Glutamatergic neuron (in vitro differentiated cells): ENCODE measurements around the gene CDC42. TPM values are rescaled to one million over a fixed set of nuclear protein-coding genes. Genes with fewer than 3 reads are reported as not detected.
"Not testable (repeated sequence)": the region's sequence is repeated elsewhere in the genome, so short reads cannot be mapped to it uniquely, and the experiment has no call there.

ENCODE experiments used
- DNase-seq: peaks from one replicate; pipeline ENCODE4 v3.0.0; 2022
- H3K27ac Mint-ChIP-seq: one replicate; pipeline ENCODE4 v1.8.0; 2020; ENCODE audit warnings: mild to moderate bottlenecking, mixed read lengths, inconsistent platforms; ENCODE audit not compliant: unreplicated experiment
- H3K27me3 Mint-ChIP-seq: one replicate; pipeline ENCODE4 v1.8.0; 2020; ENCODE audit warnings: mild to moderate bottlenecking, moderate library complexity, mixed read lengths, inconsistent platforms; ENCODE audit not compliant: unreplicated experiment
- H3K36me3 Mint-ChIP-seq: one replicate; pipeline ENCODE4 v1.8.0; 2020; ENCODE audit warnings: mild to moderate bottlenecking, mixed read lengths, inconsistent platforms; ENCODE audit not compliant: unreplicated experiment
- H3K4me1 Mint-ChIP-seq: one replicate; pipeline ENCODE4 v1.8.0; 2020; ENCODE audit warnings: mild to moderate bottlenecking, low read depth, mixed read lengths, inconsistent platforms; ENCODE audit not compliant: unreplicated experiment
- H3K4me3 Mint-ChIP-seq: one replicate; pipeline ENCODE4 v1.8.0; 2020; ENCODE audit warnings: mild to moderate bottlenecking, mixed read lengths, inconsistent platforms; ENCODE audit not compliant: unreplicated experiment
- H3K9me3 Mint-ChIP-seq: one replicate; pipeline ENCODE4 v1.8.0; 2020; ENCODE audit warnings: mild to moderate bottlenecking, moderate library complexity, mixed read lengths, inconsistent platforms; ENCODE audit not compliant: unreplicated experiment
- CTCF ChIP-seq: fragments of 200-600 bp; sonication (generic); IDR thresholded peaks from one replicate; pipeline ENCODE4 v1.5.0; 2021; ENCODE audit not compliant: partially characterized antibody, unreplicated experiment
- total RNA-seq: library from RNA; stranded (reverse); fragmentation: NEBNext Ultra II Directional; extraction: Animal tissue kit (Norgen Biotek cat#: 25700); gene quantifications from one replicate; pipeline ENCODE4 v1.2.1, GENCODE V29; 2021; ENCODE audit not compliant: unreplicated experiment

CDC42 gene
- total RNA-seq, 1 donor from 2014 or later, result 283 TPM

- peaks cover 17% of the 10 kb centered on the region for H3K4me1 Mint-ChIP-seq
- no peak for TF ChIP-seq CTCF
Observed at GRCh38 chr1:22080191-22080590, 27.7 kb downstream of the CDC42 start.

GRCh38 chr1:22088331-22088730 lies 35.8 kb downstream of the CDC42 start:
- Mint-ChIP-seq H3K4me1 (peaks cover 26% of the 10 kb centered on the region), H3K27ac (no peak overlapping the region)

More at GRCh38 chr1:22080191-22080590, 27.7 kb downstream of the CDC42 start:
- no peak overlapping the region for H3K27ac Mint-ChIP-seq
- peaks cover 3% of the 10 kb centered on the region for H3K9me3 Mint-ChIP-seq
- no peak overlapping the region for H3K4me3 Mint-ChIP-seq
- H3K36me3 Mint-ChIP-seq, result no peaks in the 10 kb centered on the region
- H3K27me3 Mint-ChIP-seq, result no peaks in the 10 kb centered on the region
- DNase-seq, result no peak

GRCh38 chr1:22089134-22089571 lies 36.6 kb downstream of the CDC42 start:
- DNase-seq, result no peak
- peaks cover 3% of the 10 kb centered on the region for H3K9me3 Mint-ChIP-seq
- H3K27me3 Mint-ChIP-seq, result no peaks in the 10 kb centered on the region
- no peak for TF ChIP-seq CTCF
- no peaks in the 10 kb centered on the region for H3K36me3 Mint-ChIP-seq
- H3K27ac Mint-ChIP-seq, result no peak overlapping the region
- H3K4me3 Mint-ChIP-seq, result no peak overlapping the region
- H3K4me1 Mint-ChIP-seq, result peaks cover 26% of the 10 kb centered on the region

More at GRCh38 chr1:22088331-22088730, 35.8 kb downstream of the CDC42 start:
- Mint-ChIP-seq H3K4me3 (no peak overlapping the region), H3K36me3 (no peaks in the 10 kb centered on the region), H3K27me3 (no peaks in the 10 kb centered on the region), H3K9me3 (peaks cover 3% of the 10 kb centered on the region)
- DNase-seq, result no peak
- TF ChIP-seq CTCF, result no peak

- peaks cover 26% of the 10 kb centered on the region for H3K4me1 Mint-ChIP-seq
Observed at GRCh38 chr1:22089787-22090186, 37.3 kb downstream of the CDC42 start.

GRCh38 chr1:22090867-22091266 lies 38.4 kb downstream of the CDC42 start:
- H3K36me3 Mint-ChIP-seq, result no peaks in the 10 kb centered on the region
- no peak overlapping the region for H3K4me3 Mint-ChIP-seq
- no peaks in the 10 kb centered on the region for H3K9me3 Mint-ChIP-seq
- peaks cover 26% of the 10 kb centered on the region for H3K4me1 Mint-ChIP-seq
- no peak for DNase-seq
- TF ChIP-seq CTCF, result no peak
- peak overlapping the region; percentile 40 for H3K27ac Mint-ChIP-seq
- no peaks in the 10 kb centered on the region for H3K27me3 Mint-ChIP-seq

More at GRCh38 chr1:22089787-22090186, 37.3 kb downstream of the CDC42 start:
- no peaks in the 10 kb centered on the region for H3K9me3 Mint-ChIP-seq
- H3K36me3 Mint-ChIP-seq, result no peaks in the 10 kb centered on the region
- no peak for TF ChIP-seq CTCF
- H3K4me3 Mint-ChIP-seq, result no peak overlapping the region
- DNase-seq, result no peak
- no peaks in the 10 kb centered on the region for H3K27me3 Mint-ChIP-seq
- no peak overlapping the region for H3K27ac Mint-ChIP-seq

- H3K36me3 Mint-ChIP-seq, DNase-seq, H3K4me3 Mint-ChIP-seq, H3K27ac Mint-ChIP-seq, H3K9me3 Mint-ChIP-seq, H3K27me3 Mint-ChIP-seq: not testable (repeated sequence)
- H3K4me1 Mint-ChIP-seq, result peaks cover 26% of the 10 kb centered on the region
Observed at GRCh38 chr1:22092026-22092768, 39.7 kb downstream of the CDC42 start.
